Adipose tissue (tissue), 3 donors: Measurements from ENCODE around the gene SLC39A11. TPM values are rescaled to one million over a fixed set of nuclear protein-coding genes. Genes with fewer than 3 reads are reported as not detected.
"Not testable (repeated sequence)": the region's sequence is repeated elsewhere in the genome, so short reads cannot be mapped to it uniquely, and the experiment has no call there.

Source experiments
- H3K27ac ChIP-seq: one replicate; pipeline ENCODE4 v1.5.1; 2013; ENCODE audit warnings: low read depth, low read length
- WGBS, 3 donors: extraction: QIAGEN DNeasy Blood & Tissue Kit; methylation state at CpG; one replicate each; pipeline ENCODE4 v1.1.7; 2013; 5-methylcytosine and 5-hydroxymethylcytosine counted together
- polyA plus RNA-seq, 3 donors: library from polyadenylated mRNA; stranded (reverse); fragments of 200-250 nt; gene quantifications; one replicate each; pipeline ENCODE4 v1.2.3, GENCODE V29; 2013
- donor health status: healthy with polysubstance abuse.
- donor health status: Bipolar disorder and iron deficiency.
- donor health status: healthy.

The SLC39A11 gene
- polyA plus RNA-seq, 3 donors: 6.1 to 19.4 (median 7.6) TPM

DNA sequence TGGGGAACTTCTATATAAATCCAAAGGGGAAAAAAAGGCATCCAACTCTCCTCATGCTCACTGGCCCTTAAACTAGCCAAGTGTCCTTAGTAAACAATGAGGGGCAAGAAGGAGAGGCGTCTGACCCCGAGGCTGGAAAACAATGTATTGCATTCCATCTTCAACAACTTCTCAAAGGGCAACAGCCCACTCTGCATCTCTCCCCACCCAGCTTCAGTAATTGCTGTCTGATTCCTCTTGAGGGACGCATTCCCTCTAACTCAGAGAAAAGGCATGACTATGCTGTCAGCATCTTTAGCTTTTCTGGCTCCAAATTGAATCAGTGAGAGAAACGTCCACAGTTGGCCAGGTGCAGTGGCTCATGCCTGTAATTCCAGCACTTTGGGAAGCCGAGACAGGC is 145.8 kb downstream of the SLC39A11 start:
- H3K27ac ChIP-seq: no peak overlapping the region

DNA sequence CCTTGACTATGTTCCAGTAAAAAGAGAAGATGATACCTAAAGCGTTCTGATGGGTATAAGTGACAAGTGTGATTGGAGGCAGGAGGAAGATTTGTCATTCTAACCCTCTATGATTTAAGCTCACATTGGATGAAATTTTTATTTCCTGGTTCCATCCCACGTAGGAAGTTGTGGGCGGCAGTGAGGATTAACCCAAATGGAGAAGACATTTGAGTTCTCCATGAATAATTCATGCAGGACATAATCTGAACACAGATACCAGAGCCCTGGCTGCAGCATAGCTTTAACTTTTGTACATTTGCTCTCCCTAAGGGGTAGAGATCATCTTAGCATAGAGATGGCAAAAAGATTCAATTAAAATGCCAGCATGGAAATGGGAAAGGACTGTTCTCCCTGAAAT is 146.3 kb downstream of the SLC39A11 start:
- WGBS, 3 donors: 82 to 96% (median 84%) methylated on average over 3 of the region's 3 CpGs
- H3K27ac ChIP-seq: no peak overlapping the region

More for the DNA sequence above, 145.8 kb downstream of the SLC39A11 start:
- 73 to 75% (median 75%) methylated on average over 5 of the region's 5 CpGs for WGBS, 3 donors

DNA sequence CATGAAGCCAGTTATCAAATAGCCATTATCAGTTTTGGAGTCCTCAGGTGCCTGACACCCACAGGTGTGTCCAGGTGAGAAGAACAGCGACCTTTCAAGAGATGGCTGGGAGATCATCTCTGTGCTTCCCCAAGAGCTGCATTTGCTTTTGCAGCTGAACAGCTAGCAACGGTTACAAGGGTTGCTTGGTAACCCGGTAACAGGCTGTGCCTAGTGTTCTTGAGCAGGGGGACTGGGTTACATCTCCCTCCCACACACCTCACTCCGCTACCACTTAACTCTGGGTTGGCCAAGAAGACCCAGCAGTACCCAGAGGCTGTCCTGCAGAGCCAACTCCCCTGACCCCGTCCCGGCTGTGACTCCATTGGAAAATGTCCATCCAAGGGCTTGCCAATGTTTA is 147.0 kb downstream of the SLC39A11 start:
- WGBS, 3 donors: 76 to 93% (median 92%) methylated on average over 6 of the region's 6 CpGs
- H3K27ac ChIP-seq: no peak overlapping the region

DNA sequence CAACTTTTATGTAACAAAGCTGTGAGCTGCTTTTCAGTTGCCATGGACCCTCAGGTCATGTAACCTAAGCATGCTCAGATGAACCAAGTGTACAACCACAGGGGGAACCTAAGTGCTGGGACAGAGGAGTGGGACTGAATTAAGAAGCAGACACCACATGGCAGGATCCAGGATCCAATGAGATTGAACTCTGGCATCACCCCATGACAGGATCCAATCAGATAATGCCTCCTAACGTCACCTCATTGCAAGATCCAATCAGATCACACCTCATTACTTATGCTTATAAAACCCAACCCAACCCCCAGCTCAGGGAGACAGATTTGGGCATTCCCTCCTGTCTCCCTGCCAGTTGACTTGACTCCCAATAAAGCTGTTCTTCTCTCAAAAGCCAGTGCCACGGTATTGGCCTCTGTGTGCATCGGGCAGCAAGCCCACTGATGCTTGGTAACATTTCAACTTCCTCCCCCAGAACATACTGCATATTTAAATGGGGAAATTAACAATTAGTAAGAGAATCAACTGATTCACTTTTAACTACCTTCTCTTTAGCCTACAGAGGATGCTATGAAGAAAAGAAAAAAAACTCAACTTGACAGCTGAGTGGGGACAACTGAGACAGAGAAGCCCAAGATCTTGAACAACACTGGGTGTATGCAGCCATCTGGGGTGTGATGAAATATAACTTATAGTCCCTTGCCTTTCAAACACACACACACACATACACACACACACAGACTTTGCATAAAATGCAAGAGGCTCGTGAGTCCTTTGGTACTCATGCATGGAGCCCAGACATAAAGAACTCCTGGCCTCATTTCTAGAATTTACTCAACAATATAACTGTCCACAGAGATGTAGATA is 148.4 kb downstream of the SLC39A11 start:
- no peak overlapping the region for H3K27ac ChIP-seq
- 88 to 93% (median 90%) methylated on average over 4 of the region's 4 CpGs for WGBS, 3 donors

DNA sequence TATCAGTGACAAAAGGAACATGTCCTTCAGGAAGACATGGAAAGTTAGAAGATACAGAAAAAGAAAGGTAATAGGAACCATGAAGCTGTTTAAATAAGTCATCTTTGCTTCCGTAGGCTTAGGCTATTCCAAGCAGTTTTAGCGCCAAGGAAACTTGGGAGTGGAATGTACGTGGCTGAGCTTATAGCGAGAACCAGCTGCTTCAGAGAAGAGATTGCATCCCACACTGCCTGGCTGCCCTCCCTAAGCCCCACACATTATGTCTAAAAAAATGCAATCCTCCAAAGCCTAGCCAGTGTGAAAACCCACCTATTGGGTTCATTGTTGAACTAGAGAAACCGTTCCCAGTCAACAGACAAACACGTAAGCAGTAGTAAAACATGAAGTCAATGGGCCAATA is 149.9 kb downstream of the SLC39A11 start:
- WGBS, 3 donors: 78 to 88% (median 78%) methylated on average over 6 of the region's 6 CpGs
- no peak overlapping the region for H3K27ac ChIP-seq

DNA sequence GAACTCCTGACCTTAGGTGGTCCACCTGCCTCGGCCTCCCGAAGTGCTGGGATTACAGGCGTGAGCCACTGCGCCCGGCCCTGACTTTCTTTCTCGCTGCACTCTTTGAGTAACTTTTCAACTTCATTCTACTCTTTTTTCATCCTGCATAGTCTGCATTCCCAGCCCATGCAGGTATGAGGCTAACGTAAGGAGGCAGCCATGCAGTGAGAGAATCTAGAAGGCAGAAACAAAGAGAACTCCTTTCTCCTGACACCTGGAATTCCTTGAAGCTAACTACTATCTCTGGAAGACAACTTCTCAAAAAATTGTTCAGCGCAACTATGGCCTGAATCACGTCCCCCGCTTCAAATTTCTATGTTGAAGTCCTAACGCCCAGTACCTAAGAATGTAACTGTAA is 152.0 kb downstream of the SLC39A11 start:
- H3K27ac ChIP-seq: no peak overlapping the region
- WGBS, 3 donors: 93 to 97% (median 95%) methylated on average over 11 of the region's 11 CpGs

DNA sequence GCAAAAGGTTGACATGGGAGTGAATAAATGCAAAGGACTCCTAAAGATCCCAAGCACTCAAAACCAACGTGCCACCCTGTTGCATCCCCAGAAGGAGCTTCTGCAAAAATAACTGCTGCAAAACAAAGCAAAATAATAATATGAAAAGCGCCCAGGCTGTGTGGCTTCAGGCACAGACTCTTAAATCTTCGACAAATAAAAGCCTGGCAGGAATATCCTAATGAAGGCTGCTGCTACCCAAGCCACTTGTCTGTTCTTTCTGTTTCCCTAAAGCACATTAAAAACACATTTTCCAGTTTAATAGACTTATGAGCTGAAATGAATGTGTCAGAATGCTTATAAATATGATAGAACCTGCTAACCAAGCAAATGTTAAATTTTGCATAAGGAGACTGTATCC is 154.0 kb downstream of the SLC39A11 start:
- 78 to 90% (median 85%) methylated on average over 3 of the region's 3 CpGs for WGBS, 3 donors
- no peak overlapping the region for H3K27ac ChIP-seq

DNA sequence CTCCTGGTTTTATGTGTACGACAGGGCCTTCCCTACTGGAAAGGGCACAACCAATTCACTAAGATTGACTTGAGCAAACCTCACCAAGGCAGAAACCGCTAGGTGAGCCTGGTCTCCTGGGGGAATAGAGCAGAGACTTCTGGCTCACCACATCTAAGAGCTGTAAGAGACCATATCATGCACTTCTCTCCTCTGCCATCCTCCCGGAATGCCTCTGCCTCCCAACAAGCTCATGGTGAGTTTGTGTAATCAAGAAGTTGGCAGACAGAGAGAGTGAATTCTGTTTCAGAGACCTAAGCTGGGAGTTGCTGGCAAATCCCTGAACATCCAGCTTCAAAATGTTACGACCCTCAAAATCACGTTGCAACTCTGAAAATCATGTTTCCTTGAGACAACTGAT is 154.8 kb downstream of the SLC39A11 start:
- no peak overlapping the region for H3K27ac ChIP-seq
- WGBS, 3 donors: 74 to 81% (median 75%) methylated on average over 5 of the region's 5 CpGs

DNA sequence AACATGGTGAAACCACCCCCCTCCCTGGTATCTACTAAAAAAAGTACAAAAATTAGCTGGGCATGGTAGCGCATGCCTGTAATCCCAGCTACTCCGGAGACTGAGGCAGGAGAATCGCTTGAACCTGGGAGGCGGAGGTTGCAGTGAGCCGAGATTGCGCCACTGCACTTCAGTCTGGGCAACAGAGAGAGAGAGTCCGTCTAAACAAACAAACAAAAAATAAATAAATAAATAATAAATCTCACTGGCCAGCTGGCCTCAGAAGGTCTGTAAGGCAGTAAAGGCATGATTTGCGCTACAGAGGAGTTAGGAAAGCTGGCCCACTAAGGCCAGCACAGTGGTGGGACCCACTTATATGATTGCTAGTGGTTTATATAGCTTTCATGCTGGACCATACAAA is 155.2 kb downstream of the SLC39A11 start:
- 92 to 97% (median 96%) methylated on average over 8 of the region's 8 CpGs for WGBS, 3 donors
- not testable (repeated sequence) for H3K27ac ChIP-seq

DNA sequence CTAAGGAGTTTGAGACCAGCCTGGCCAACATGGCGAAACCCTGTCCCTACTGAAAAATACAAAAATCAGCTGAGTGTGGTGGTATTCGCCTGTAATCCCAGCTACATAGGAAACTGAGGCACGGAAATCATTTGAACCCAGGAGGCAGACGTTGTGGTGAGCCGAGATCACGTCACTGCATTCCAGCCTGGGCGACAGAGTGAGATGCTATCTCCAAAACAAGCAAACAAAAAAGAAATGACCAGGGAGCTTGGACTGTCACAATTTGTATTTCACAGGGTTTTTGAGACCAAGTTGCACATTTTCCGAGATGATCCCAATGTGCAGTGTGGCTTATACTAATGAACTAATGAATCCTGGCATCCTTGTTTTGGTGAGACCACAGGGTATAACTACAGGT is 156.5 kb downstream of the SLC39A11 start:
- WGBS, 3 donors: 93 to 99% (median 95%) methylated on average over 8 of the region's 8 CpGs
- no peak overlapping the region for H3K27ac ChIP-seq

DNA sequence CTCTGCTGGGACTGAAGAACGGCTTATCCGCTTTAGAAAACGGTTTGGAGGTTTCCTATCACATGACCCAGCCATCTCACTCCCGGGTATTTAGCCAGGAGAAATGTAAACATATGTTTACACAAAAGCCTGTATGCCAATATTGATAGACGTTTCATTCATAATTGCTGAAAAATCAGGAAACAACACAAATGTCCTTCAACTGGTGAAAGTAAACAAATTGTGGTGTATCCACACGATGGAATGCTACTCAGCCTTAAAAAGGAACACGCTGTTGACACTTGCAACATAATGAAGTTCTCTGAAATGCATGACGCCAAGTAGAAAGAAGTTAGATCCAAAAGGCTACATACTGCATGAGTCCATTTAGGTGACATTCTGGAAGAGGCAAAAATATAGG is 157.6 kb downstream of the SLC39A11 start:
- H3K27ac ChIP-seq: no peak overlapping the region
- WGBS, 3 donors: 71 to 84% (median 82%) methylated on average over 8 of the region's 8 CpGs

DNA sequence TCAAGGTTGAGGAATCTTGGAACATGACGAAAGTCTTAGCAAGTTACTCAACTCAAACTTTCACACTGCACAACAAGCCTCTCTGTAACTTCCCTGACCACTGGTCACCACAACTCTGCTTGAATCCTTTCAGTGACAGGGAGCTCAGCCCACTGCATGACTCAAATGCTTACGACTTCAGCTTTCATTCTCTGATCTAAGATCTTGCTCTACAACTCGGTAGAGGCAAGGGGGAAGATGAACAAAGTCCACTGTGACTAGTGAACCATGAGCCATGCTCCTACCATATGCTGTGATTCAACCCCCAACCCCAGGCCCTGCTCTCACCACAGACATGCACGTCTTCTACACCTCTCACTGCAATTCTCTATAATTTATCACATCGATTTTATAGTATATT is 160.9 kb downstream of the SLC39A11 start:
- WGBS, 3 donors: 80 to 87% (median 82%) methylated on average over 5 of the region's 5 CpGs
- no peak overlapping the region for H3K27ac ChIP-seq

DNA sequence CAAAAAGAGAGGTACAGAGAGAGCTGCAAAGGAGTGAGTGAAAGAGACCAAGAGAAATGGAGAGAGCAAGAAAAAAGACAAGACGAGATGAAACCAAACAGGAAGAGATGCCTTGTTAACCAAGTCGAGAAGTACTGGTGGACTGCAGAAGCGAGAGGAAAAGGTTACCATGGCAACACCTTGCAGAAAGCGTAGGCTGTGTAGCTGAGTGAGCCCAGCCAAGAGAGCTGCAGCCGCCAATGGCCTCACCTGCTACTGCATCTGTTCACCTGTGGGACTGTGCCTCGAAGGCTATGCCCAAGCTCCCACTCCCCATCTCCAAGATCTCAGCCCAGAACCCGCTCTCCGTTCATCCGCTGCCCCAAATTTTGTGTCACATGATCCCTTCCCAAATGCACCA is 161.3 kb downstream of the SLC39A11 start:
- H3K27ac ChIP-seq: no peak overlapping the region
- 69 to 88% (median 72%) methylated on average over 9 of the region's 9 CpGs for WGBS, 3 donors

DNA sequence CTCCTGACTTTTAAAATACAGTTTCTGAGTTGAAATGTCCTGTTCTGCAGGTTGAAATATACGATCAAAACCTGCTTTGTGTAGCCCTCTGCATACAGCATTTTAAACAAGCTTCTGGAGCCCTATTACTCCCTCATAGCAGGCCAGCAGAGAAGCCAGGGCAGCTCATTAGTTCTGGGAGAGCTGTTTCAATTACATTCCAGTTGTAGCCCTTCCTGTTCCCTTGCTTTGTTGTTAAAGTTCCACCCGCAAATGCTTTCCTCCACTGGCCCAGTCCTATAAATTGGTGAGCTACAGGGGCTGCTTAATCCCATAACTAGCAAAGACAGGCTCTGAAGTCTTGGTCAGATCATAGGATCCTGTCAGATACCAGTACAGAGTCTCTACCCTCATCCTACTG is 162.5 kb downstream of the SLC39A11 start:
- WGBS, 3 donors: 76 to 92% (median 89%) methylated on average over 2 of the region's 2 CpGs
- H3K27ac ChIP-seq: no peak overlapping the region

DNA sequence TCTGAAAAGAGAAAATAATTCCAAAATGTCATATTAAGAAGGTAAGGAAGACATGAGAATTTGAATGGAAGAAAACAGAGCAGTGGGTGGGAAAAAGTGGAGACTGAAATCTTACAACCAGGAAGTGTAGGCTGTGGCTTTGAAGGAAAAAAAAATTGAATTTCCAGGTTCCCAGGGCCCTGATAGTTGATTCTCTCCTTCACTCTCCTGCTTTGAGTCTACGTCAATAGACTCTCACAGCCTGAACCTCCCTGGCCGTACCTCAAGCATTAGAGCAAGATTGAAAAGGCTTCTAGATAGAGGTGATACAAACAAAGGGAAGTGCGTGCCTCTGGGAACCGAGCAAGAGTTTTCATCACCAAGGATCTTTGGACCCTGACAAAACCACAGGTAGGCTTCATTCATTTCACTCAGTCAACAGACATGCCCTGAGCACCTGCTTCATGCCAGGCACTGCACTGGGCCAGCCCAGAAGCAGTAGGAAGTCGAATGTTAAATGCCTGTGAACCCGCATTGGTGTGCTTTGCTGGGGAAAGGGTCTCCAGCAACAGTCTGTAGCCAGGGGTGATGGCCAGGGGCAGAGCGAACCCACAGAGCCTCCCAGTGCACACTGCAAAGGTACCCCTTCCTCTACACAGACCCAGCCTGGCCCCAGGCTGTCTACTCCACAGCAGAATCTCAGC is 163.9 kb downstream of the SLC39A11 start:
- H3K27ac ChIP-seq: no peak overlapping the region
- WGBS, 3 donors: 88 to 94% (median 92%) methylated on average over 7 of the region's 7 CpGs

DNA sequence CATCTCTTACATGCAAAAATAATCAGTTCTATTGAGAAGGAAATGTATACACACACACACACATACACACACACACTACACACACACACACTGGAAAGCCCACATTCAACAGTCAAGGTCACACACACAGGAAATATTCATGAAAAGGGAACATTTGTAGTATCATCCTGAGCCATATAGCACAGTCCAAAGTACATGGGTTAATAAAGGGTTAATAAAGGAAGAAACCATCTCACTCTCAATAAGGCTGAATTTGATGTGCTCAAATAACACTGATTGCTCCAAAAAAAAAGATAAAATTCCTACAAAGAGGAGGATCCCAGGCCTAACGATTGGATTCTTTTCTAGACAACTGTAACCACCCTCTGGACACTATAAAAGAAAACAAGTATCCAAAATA is 164.7 kb downstream of the SLC39A11 start:
- 56 to 79% (median 57%) methylated on average over 1 of the region's 1 CpG for WGBS, 3 donors
- H3K27ac ChIP-seq: no peak overlapping the region

DNA sequence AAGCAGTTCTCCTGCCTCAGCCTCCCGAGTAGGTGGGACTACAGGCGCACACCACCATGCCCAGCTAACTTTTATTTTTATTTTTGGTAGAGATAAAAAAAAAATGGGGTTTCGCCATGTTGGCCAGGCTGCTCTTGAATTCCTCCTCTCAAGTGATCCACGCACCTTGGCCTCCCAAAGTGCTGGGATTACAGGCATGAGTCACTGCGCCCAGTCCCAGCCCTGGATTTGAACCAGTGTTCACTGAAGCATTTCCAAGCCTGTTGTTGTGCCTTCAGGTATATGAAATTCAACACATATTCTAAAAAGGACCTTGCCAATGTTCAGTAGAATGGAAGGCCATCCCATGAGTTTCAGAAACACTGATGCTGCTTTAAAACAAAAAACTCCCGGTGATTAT is 165.3 kb downstream of the SLC39A11 start:
- no peak overlapping the region for H3K27ac ChIP-seq
- 80 to 90% (median 89%) methylated on average over 6 of the region's 6 CpGs for WGBS, 3 donors

DNA sequence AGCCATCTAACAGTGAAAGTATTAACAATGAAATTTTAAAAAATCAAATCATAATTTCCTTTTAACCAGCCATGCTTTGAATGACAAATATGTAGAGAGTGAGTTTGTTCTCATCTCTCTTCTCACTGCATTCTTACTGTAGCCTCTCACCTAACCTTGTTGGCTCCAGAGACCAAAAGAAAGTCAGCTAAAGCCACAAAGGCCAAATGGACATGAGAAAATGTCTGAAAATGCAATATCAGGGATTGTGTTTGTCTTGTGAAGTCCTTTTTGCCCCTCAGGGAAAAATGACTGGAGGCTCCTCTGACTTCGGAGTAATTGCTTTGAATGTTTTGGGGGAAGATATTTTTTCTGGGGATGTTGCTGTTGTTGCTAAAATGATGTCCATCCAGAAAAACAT is 166.3 kb downstream of the SLC39A11 start:
- WGBS, 3 donors: 88 to 94% (median 89%) methylated on average over 1 of the region's 1 CpG

DNA sequence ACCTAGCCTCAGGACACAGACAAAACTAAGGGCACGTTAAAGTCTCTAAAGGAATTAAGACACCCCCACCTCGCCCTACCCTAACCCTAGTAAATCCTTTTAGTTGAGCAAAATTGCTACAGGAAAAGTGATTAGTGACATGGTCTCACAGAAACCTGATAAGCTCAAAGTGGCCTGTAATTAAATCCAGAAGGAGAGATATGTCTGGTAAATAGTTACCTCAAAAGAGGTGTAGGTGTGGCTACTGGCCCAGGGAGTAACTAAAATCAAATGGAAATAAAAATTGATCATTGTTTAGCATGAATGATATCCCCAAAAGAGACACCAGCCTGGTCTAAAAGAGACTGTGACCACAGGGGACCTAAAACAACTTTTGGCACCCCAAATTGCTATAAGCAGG is 168.3 kb downstream of the SLC39A11 start:
- WGBS, 3 donors: 77 to 94% (median 93%) methylated on average over 2 of the region's 2 CpGs
- H3K27ac ChIP-seq: no peak overlapping the region

More for the DNA sequence above, 166.3 kb downstream of the SLC39A11 start:
- H3K27ac ChIP-seq: no peak overlapping the region

DNA sequence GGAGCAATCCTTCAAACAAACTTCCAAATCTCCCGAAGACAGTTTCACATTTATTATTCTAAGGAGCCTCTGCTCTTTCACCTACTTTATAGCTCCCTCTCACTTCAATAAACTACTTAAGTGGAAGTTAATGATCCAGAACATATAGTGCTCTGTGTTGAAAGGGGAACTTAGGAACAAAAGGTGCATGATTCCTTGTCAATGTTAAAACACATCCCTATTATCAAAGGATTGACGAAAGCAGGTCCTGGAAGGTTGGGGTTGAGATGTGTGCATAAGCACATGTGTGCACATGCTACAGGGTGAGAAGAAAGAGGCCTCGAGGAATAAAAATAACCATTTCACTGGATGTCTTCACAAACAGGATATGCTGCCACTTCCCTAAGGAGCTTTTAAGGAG is 170.3 kb downstream of the SLC39A11 start:
- WGBS, 3 donors: 58 to 86% (median 62%) methylated on average over 3 of the region's 3 CpGs

More for the DNA sequence above, 170.3 kb downstream of the SLC39A11 start:
- H3K27ac ChIP-seq: no peak overlapping the region
